Uterus (tissue), 2 donors: ENCODE data around the gene ZNF865.

Experiments
- CTCF ChIP-seq, 4 experiments: fragments of 200-600 bp in 2 of 4; fragments of 450-650 bp in 2 of 4; sonication (generic) in 2 of 4; IDR thresholded peaks; one replicate each; pipeline ENCODE4 v1.5.1; 2016 to 2019; ENCODE audit warnings: antibody characterized with exemption in 4 of 4, mild to moderate bottlenecking in 2 of 4, moderate library complexity in 1 of 4
- POLR2A ChIP-seq, 2 donors: fragments of 450-650 bp; IDR thresholded peaks; one replicate each; pipeline ENCODE4 v1.6.1; 2016; ENCODE audit warnings: antibody characterized with exemption in 2 of 2, mild to moderate bottlenecking in 1 of 2, moderate library complexity in 1 of 2

- TF ChIP-seq CTCF (IDR thresholded peaks at IDR 0.05) (no peak), POLR2A (IDR thresholded peaks at IDR 0.05) (no peak)
Measured at GRCh38 chr19:55597501-55597921, 7.9 kb upstream of the ZNF865 start.
